Chondrocyte (in vitro differentiated cells): ENCODE results near the gene NDUFA12. TPM values are rescaled to one million over a fixed set of nuclear protein-coding genes. Genes with fewer than 3 reads are reported as not detected.

Experiments
- DNase-seq: peaks from one replicate; pipeline ENCODE4 v3.0.0; 2021; ENCODE audit warnings: mixed read lengths, low spot score
- H3K27ac Mint-ChIP-seq: one replicate; pipeline ENCODE4 v1.8.0; 2021; ENCODE audit warnings: mild to moderate bottlenecking, moderate library complexity, mixed read lengths; ENCODE audit not compliant: unreplicated experiment
- H3K27me3 Mint-ChIP-seq: 2 replicates; pipeline ENCODE4 v1.8.0; 2021; ENCODE audit warnings: low read depth, mixed read lengths
- H3K36me3 Mint-ChIP-seq: 2 replicates; pipeline ENCODE4 v1.8.0; 2021; ENCODE audit warnings: low read depth, mixed read lengths
- H3K4me1 Mint-ChIP-seq: 2 replicates; pipeline ENCODE4 v1.8.0; 2021; ENCODE audit warnings: low read depth, mild to moderate bottlenecking, mixed read lengths
- H3K4me3 Mint-ChIP-seq: one replicate; pipeline ENCODE4 v1.8.0; 2021; ENCODE audit warnings: mild to moderate bottlenecking, moderate library complexity, mixed read lengths; ENCODE audit not compliant: unreplicated experiment
- H3K9me3 Mint-ChIP-seq: 2 replicates; pipeline ENCODE4 v1.8.0; 2021; ENCODE audit warnings: low read depth, mixed read lengths
- CTCF ChIP-seq: fragments of 200-600 bp; sonication (generic); IDR thresholded peaks from 2 replicates; pipeline ENCODE4 v1.5.0; 2021; ENCODE audit warnings: antibody characterized with exemption, mild to moderate bottlenecking, moderate library complexity
- total RNA-seq: library from RNA; stranded (reverse); gene quantifications from 3 replicates; pipeline ENCODE4 v1.2.1, GENCODE V29; 2021

The NDUFA12 gene
- total RNA-seq, 1 donor from 2014 or later = 76.9 TPM

GRCh38 chr12:94948232-94948810, 55.2 kb downstream of the NDUFA12 start:
- TF ChIP-seq CTCF = no peak
- H3K36me3 Mint-ChIP-seq = peaks cover 5% of the 10 kb centered on the region
- DNase-seq = no peak
- H3K4me3 Mint-ChIP-seq = no peak overlapping the region
- H3K9me3 Mint-ChIP-seq = peaks cover 3% of the 10 kb centered on the region
- peaks cover 4% of the 10 kb centered on the region for H3K27me3 Mint-ChIP-seq
- H3K27ac Mint-ChIP-seq = no peak overlapping the region
- H3K4me1 Mint-ChIP-seq = peaks cover 8% of the 10 kb centered on the region

GRCh38 chr12:94942663-94943062, 60.8 kb downstream of the NDUFA12 start:
- no peak for TF ChIP-seq CTCF
- Mint-ChIP-seq H3K9me3 (peaks cover 3% of the 10 kb centered on the region), H3K4me1 (peaks cover 15% of the 10 kb centered on the region), H3K4me3 (no peak overlapping the region), H3K36me3 (peaks cover 2% of the 10 kb centered on the region), H3K27me3 (peaks cover 2% of the 10 kb centered on the region), H3K27ac (peak overlapping the region; percentile 3)
- no peak for DNase-seq

- Mint-ChIP-seq H3K27ac (peak overlapping the region; percentile 94), H3K4me1 (peaks cover 15% of the 10 kb centered on the region), H3K27me3 (peaks cover 2% of the 10 kb centered on the region), H3K9me3 (peaks cover 3% of the 10 kb centered on the region), H3K36me3 (peaks cover 2% of the 10 kb centered on the region), H3K4me3 (peak overlapping the region; percentile 49)
- no peak for DNase-seq
- TF ChIP-seq CTCF = no peak
These were observed 62.0 kb downstream of the NDUFA12 start for GRCh38 chr12:94941440-94941862.

GRCh38 chr12:94940771-94941170, 62.7 kb downstream of the NDUFA12 start:
- Mint-ChIP-seq H3K27ac (peak overlapping the region; percentile 94), H3K4me1 (peaks cover 15% of the 10 kb centered on the region), H3K4me3 (peak overlapping the region; percentile 16), H3K27me3 (no peaks in the 10 kb centered on the region), H3K9me3 (peaks cover 3% of the 10 kb centered on the region), H3K36me3 (peaks cover 2% of the 10 kb centered on the region)
- TF ChIP-seq CTCF = no peak
- DNase-seq = no peak

GRCh38 chr12:94938583-94938982, 64.9 kb downstream of the NDUFA12 start:
- Mint-ChIP-seq H3K27ac (no peak overlapping the region), H3K4me1 (peaks cover 13% of the 10 kb centered on the region), H3K9me3 (no peaks in the 10 kb centered on the region), H3K27me3 (no peaks in the 10 kb centered on the region), H3K4me3 (no peak overlapping the region), H3K36me3 (no peaks in the 10 kb centered on the region)
- no peak for TF ChIP-seq CTCF
- no peak for DNase-seq
